ENCODE results near the gene OLFM4.

OLFM4 gene

GRCh38 chr13:53066411-53066810 lies 37.8 kb downstream of the OLFM4 start:
- TF ChIP-seq, protein P1, sequence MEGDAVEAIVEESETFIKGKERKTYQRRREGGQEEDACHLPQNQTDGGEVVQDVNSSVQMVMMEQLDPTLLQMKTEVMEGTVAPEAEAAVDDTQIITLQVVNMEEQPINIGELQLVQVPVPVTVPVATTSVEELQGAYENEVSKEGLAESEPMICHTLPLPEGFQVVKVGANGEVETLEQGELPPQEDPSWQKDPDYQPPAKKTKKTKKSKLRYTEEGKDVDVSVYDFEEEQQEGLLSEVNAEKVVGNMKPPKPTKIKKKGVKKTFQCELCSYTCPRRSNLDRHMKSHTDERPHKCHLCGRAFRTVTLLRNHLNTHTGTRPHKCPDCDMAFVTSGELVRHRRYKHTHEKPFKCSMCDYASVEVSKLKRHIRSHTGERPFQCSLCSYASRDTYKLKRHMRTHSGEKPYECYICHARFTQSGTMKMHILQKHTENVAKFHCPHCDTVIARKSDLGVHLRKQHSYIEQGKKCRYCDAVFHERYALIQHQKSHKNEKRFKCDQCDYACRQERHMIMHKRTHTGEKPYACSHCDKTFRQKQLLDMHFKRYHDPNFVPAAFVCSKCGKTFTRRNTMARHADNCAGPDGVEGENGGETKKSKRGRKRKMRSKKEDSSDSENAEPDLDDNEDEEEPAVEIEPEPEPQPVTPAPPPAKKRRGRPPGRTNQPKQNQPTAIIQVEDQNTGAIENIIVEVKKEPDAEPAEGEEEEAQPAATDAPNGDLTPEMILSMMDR (conservative IDR thresholded peaks at IDR 0.05; ENCODE audit: low read length): no peak
- DNase-seq (ENCODE audit: low read depth): no peak
- H3K4me3 ChIP-seq (ENCODE audit: low read length): no peak overlapping the region

- H3K4me3 ChIP-seq (ENCODE audit: low read length): no peak overlapping the region
- DNase-seq (ENCODE audit: low read depth): no peak
- TF ChIP-seq, protein P1 (conservative IDR thresholded peaks at IDR 0.05; ENCODE audit: low read length): no peak
Measured at GRCh38 chr13:53068585-53069520, 40.2 kb downstream of the OLFM4 start.

DNA sequence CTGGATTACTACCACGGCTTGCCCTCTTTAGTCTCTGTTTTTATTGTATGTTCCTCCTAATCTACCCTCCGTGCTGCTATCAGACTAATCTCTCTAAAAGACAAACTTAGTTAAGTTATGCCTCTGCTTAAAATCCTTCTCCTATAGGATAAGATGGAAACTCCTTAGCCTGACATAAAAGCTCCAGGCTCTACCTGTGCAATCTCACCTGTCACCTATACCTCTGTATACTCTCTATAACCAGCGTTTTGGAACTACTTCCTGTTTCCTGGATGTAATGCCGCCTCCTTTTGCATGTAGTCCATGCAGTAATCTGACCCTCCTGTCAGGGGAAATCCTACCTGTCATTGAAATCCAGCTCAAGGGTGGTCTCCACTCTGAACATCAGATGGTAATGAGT lies 41.2 kb downstream of the OLFM4 start:
- no peak overlapping the region for H3K4me3 ChIP-seq (ENCODE audit: low read length)
- no peak for DNase-seq (ENCODE audit: low read depth)
- TF ChIP-seq, protein P1 (conservative IDR thresholded peaks at IDR 0.05; ENCODE audit: low read length): no peak

GRCh38 chr13:53073711-53074110 lies 45.1 kb downstream of the OLFM4 start:
- no peak for DNase-seq (ENCODE audit: low read depth)
- TF ChIP-seq, protein P1 (conservative IDR thresholded peaks at IDR 0.05; ENCODE audit: low read length): no peak
- H3K4me3 ChIP-seq (ENCODE audit: low read length): no peak overlapping the region

DNA sequence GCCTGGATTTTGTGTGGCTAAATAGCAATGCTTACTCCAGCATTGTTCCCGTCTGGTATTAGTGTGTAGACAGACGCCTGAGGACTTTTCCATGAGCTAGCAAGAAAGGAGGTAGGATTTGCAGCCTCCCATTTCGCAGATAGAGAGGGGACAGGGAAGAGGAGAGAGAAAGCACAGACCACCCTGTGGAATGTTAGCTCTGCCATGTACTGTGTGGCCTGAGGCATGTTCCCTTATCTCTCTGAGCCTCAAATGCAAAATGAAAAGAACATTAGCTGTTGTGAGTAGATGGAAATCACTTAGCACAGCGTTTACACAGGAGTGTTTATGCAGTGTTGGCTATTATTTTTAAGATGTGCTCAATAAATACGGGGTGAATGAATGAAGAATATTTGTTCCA lies 45.5 kb downstream of the OLFM4 start:
- H3K4me3 ChIP-seq (ENCODE audit: low read length): no peak overlapping the region
- DNase-seq (ENCODE audit: low read depth): no peak
- TF ChIP-seq, protein P1 (conservative IDR thresholded peaks at IDR 0.05; ENCODE audit: low read length): no peak

GRCh38 chr13:53075356-53076041 lies 46.9 kb downstream of the OLFM4 start:
- no peak for DNase-seq (ENCODE audit: low read depth)
- H3K4me3 ChIP-seq (ENCODE audit: low read length): no peak overlapping the region
- TF ChIP-seq, protein P1 (conservative IDR thresholded peaks at IDR 0.05; ENCODE audit: low read length): no peak
